T-helper 9 cell (primary cell): ENCODE measurements around the gene SNORC.

Source experiments
- DNase-seq: peaks from one replicate; pipeline ENCODE4 v3.0.0-alpha.2; 2020

Gene SNORC

DNA sequence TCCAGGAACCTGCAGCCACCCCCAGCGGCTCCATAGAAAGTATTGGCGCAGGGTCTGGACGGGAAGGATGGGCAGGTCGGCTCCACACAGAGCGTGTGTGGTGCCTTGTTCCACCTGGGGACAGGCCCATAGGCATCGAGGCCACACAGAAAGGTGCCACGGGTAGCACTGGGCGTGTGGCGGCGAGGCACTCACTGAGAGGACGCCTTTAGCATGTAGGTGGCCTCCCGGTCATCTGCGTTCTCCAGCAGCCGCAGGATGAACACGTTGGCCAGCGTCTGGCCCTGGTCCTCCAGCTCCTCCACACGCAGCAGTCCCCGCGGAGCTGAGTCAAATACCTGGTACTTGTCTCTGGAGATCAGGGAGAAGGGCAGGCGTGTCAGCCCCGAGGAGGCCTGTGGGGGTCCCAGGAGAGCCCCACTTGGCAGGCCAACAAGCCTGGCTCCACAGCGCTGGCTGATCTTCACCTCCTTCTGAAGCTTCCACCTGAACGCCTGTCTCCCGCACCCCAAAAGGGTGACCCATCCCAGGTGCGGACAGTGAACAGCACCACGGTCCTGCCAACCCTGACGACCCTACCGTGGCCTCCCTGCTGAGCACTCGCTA lies 13.2 kb downstream of the SNORC start:
- DNase-seq: no peak

- DNase-seq: no peak
These were observed 13.9 kb downstream of the SNORC start for GRCh38 chr2:232884001-232884421.

DNA sequence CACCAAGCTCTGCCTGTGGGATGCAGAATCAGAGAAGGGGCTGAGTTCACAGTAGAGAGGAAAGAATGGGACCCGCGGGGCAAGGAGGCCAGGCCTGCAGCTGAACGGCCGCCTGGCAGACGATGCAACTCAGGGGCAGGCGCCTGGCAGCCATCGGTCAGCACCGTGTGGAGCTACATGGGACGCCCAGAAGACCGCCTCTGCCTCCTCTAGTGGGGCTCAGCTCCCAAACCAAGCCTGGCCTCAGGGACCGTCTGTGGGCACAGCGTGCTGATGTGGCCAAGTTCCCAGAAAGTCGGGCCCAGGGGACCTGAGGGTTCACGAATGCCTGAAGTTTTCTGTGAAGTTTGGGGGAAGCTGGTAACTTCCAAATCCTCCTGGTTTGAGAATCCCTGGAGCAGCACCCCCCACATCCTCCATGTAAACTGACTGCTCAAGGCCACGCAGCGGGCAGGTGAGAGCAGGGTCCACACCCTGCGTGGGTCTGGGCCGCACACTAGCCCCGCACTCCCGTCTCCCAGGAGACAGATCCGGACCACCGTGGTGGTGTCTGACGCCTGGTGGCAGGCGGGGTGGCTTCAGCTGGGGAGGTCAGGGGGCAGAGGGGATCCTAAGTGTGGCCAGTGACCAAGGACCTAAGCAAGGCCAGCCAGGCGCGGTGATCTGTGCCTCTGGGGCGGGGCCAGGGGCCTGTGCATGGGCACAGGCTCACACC lies 14.6 kb downstream of the SNORC start:
- no peak for DNase-seq

DNA sequence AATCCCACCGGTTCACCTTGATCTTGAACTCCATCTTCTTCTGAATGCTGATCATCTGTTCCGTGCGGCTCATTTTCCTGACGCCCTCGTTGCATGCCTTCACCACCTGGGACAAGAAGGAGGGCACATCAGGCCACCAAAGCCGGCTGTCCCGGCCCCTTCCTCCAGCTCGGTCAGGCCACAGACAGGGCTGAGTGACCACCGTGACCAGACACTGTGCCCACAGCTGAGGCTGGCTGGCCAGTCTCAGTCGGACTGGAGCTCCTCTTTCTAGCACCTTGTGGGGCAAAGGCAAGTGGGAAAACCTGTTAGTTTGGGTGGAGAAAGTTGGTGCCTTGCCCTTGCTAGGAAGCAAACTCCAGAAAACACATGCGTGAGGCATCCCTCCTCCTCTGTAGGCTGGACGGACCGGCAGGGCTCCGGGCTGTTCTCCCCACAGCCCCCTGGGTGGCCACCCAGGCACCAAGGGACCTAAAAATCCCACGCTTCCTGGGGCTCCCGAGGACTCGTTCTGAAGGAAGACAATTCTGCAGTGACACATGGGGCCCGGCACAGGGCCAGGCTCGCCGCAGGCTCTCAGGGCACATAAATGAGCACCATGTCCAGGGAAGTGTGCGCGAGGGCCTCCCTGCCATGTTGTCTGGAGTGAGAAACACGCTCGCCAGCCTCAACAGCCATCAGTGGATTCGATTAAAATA lies 15.3 kb downstream of the SNORC start:
- DNase-seq: no peak

- no peak for DNase-seq
These were observed 16.1 kb downstream of the SNORC start for GRCh38 chr2:232886176-232886575.

- no peak for DNase-seq
These were observed 16.6 kb downstream of the SNORC start for GRCh38 chr2:232886632-232887031.

DNA sequence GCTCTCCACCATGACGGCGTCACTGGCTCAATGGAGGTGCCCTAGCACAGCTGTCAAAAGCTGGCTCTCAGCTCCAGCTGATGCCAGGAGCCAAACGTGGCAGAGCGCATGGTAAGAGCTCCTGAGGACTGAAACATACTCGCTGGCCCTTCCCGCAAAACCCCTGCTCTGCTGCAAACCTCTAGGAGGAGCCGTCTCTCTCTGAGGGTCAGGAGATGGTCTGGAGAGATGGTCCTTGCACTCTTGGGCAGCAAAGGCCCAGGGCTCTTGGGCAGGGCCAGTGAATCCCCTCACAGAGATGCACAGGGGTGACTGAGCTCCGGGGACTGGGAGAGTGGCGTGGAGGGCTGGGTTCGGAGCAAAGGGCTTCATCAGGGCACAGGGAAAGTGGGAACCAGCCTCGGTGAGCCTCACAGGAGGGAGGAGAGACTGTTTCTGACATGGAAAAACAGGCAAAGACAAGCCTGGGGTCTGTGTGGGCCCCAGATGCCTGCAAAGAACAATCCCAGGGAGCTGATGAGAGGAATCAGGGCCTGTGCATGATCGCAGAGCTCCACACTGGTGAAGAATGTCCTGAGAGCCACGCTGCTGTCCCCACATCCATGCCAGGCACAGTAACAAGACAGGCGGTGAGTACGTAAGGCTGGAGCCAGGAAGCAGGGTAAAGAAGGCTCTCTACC lies 17.2 kb downstream of the SNORC start:
- DNase-seq: no peak

DNA sequence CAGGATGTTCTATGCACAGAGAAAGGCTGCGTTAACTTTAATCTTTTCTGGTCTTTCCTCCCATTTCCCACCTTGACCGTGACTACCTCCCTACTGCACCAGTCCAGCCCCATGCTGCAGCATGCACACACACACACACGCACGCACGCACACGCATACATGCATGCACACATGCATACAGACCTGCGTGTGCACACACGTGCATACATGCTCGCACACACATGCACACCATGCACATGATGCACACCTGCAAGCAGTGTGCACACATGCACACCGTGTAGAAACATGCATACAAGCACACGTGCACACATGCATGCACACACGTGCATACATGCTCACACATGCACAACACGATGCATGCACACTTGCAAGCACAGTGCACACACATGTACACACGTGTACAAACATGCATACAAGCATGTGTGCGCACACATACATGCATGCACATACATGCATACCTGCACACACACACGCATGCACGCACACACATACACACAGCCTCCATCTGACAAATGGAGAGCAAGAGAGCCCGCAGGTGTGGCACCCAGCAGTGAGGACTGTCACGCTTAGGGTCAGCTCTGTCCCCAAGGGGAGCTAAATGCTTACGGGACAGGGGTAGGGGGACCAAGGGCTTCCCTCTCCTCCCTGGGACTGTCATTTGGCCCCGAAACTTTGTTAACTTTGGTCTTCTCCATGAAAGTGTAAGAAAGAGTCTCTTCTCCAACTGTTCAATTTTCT lies 18.2 kb downstream of the SNORC start:
- no peak for DNase-seq

- DNase-seq: no peak
These were observed 18.9 kb downstream of the SNORC start for GRCh38 chr2:232888839-232889529.

- DNase-seq: no peak
These were observed 19.9 kb downstream of the SNORC start for GRCh38 chr2:232889876-232890401.

GRCh38 chr2:232890536-232890895 lies 20.5 kb downstream of the SNORC start:
- DNase-seq: no peak

- DNase-seq: no peak
These were observed 21.0 kb downstream of the SNORC start for GRCh38 chr2:232890896-232891601.

DNA sequence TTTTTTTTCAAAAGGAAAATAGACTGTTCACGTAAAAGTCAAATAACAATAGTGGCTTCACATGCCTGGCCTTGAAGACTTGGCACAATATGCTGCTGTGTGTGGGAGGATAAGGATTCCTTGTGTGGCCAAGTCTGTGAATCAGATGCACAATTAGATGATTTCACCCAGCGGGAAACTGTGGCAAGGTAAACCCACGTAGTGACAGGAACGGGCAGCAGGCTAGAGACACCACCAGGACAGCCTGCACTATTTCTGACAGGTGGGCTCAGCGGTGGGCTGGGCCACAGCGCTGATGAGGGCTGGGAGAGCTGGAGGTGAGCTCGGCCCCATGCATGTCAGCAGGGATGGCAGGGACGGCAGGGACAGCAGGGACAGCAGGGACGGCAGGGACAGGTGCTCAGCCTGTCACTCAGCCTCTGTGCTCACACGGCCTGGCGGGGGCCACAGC lies 21.6 kb downstream of the SNORC start:
- no peak for DNase-seq

GRCh38 chr2:232892221-232892620 lies 22.2 kb downstream of the SNORC start:
- DNase-seq: no peak

DNA sequence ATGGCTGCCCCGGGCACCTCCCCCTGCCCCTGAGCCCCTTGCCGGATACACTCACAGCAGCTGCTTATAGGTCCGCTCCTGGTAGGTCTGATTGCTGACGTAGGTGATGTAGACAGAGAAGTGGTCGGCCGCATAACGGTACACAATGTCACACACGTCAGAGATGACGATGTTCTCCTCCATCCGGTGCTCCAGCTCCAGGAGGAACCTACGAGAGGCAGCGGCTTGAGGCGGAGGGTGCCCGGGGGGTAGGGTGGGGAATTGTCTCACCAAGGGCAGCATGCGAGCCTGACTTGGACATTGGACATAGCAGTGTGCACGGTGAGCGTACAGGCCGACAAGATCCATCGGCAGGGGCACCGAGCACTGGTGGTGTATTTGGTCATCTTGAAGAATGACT lies 22.8 kb downstream of the SNORC start:
- no peak for DNase-seq

DNA sequence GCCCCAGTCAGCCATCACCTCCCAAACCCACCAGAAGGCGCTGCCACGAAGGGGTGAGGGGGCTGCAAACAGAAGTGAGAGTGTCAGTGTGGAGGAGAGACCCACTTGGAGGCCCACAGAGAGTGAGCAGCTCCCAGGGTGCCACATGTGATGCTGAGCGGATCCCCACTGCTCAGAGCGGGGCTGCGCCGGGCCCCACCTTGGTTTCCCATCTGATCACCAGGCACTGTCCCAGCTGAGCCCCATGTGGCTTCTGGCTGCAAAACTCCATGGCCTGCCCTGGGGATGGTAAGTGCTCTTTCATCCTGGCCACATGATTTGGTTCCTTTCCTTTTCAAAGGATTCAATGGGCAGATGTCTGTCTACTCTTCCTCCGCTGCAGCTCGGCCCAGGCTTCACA lies 23.8 kb downstream of the SNORC start:
- DNase-seq: no peak

DNA sequence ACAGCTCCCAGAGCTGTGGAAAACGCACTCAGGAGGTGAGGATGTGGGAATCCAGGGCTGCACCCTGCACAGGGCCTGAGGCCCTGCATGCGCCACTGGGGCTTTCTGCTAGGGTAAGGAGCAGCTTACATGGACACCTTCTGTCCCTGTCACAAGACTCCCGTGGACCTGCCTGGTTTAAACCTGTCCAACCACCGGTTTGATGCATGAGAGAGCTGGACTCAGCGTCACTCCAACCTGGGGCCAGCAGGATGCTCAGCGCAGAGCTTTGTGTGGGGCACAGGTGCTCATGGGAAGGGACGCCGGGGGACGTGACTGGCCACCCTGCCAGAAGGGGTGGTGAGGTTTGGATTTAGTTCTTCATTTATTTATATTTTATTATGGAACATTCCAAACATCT lies 24.2 kb downstream of the SNORC start:
- DNase-seq: no peak

- no peak for DNase-seq
These were observed 24.7 kb downstream of the SNORC start for GRCh38 chr2:232894746-232895145.

DNA sequence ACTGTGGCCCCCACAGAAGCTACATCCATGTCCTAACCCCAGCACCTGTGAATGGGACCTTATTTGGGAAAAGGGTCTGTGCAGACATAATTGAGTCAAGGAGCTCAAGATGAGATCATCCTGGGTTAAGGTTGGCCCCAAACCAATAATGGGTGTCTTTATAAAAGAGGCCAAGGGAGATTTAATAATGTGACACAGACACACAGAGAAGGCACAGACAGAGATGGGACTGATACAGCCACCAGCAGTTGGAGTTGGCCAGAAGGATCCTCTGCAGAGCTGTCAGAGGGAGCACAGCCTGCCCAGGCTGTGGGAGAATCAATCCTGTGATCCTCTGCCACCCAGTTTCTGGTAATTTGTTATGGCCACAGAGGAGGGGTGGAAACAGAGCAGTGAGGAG lies 26.0 kb downstream of the SNORC start:
- no peak for DNase-seq

- DNase-seq: no peak
These were observed 26.9 kb downstream of the SNORC start for GRCh38 chr2:232896720-232897597.
